ENCODE results near the gene ACIN1.

The ACIN1 gene

DNA sequence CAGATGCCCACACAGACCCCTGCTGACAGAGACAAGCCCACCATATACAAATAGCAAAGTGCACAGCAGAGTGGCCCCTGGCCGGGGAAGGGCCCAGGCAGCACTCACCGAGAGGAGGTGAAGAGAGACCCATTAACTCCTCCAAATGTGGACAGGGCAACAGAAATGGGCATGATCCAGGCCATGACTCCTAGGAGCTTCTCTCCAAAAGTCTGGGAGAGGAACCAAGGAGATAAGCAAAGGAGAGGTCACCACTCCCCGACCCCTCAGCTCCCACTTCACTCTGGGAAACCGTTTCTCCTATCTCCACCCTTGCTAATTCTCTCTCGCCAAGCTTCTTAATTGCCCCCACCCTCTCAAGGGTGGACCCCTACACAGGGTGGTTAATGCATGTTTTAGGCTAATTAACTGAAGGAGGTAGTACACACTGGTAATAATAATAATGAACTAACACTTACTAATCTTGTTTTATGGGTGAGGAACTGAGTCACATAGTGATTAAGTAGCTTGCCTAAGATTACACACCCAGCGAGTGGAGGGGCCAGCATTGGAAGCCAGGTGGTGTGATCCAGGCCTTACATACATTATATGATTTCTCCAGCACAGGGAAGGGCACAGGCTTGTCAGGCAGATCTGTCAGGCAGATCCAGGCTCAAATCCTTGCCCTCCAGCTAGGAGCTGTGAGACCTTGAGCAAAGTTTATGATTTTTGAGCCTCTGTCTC lies 43.0 kb upstream of the ACIN1 start:
- no peaks in the 10 kb centered on the region for H3K9me2 ChIP-seq (replicated peaks; ENCODE audit: insufficient read depth, low read length)
- H3K79me2 ChIP-seq (ENCODE audit: insufficient read depth, low read length), result no peaks in the 10 kb centered on the region
- H3K27ac ChIP-seq (ENCODE audit: low read depth, low read length), result no peak overlapping the region
- H4K20me1 ChIP-seq (ENCODE audit: low read depth, low read length), result no peaks in the 10 kb centered on the region
- H2AFZ ChIP-seq (ENCODE audit: low read depth, low read length, severe bottlenecking), result no peak overlapping the region
- TF ChIP-seq EZH2phosphoT487 (conservative IDR thresholded peaks at IDR 0.05; ENCODE audit: low read length), result no peak
- TF ChIP-seq, protein P1, sequence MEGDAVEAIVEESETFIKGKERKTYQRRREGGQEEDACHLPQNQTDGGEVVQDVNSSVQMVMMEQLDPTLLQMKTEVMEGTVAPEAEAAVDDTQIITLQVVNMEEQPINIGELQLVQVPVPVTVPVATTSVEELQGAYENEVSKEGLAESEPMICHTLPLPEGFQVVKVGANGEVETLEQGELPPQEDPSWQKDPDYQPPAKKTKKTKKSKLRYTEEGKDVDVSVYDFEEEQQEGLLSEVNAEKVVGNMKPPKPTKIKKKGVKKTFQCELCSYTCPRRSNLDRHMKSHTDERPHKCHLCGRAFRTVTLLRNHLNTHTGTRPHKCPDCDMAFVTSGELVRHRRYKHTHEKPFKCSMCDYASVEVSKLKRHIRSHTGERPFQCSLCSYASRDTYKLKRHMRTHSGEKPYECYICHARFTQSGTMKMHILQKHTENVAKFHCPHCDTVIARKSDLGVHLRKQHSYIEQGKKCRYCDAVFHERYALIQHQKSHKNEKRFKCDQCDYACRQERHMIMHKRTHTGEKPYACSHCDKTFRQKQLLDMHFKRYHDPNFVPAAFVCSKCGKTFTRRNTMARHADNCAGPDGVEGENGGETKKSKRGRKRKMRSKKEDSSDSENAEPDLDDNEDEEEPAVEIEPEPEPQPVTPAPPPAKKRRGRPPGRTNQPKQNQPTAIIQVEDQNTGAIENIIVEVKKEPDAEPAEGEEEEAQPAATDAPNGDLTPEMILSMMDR (IDR thresholded peaks at IDR 0.05; ENCODE audit: insufficient read depth, low read length, poor library complexity, severe bottlenecking), result no peak
- H3F3A ChIP-seq (ENCODE audit: insufficient read depth), result no peaks in the 10 kb centered on the region
- no peak overlapping the region for H3K4me3 ChIP-seq (ENCODE audit: insufficient read depth, low read length, poor library complexity, severe bottlenecking)
- H3K9me3 ChIP-seq (ENCODE audit: insufficient read depth, low read length), result no peaks in the 10 kb centered on the region
- H3K4me2 ChIP-seq (ENCODE audit: low read depth, low read length, poor library complexity, severe bottlenecking), result no peak overlapping the region
- H3K27me3 ChIP-seq (ENCODE audit: low read length), result no peaks in the 10 kb centered on the region
- no peaks in the 10 kb centered on the region for H3K36me3 ChIP-seq (ENCODE audit: low read length)
- no peak overlapping the region for H3K9ac ChIP-seq (ENCODE audit: low read length)

DNA sequence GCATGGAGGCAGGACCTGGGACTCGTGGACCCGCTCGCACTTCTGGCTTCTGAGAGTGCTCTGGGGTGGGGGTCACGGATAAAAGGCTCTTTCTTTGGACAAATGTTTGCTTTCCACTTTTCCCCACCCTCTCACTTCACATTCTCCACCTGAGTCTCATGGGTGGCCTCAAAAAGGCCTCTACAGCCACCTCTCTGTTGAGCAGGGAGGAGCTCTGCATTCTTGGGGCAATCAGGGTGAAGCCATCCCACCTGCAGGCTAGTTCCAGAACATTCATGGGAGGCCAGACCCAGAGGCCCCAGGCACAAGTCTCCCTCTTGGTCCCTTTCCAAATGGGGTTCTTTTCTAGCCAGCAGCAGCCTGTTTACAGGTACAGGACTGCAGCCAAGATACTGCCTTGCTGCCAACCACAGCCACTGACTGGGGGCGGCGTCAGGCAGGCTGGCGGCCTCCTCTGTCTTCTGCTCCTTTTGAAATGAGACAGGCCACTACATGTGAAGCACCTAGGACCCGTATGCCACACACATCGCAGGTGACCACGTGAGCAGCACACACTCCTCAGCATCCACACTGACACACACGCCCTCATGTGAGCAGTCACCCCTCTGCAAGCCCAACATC lies 42.4 kb upstream of the ACIN1 start:
- Histone ChIP-seq H4K20me1 (ENCODE audit: low read depth, low read length) (no peaks in the 10 kb centered on the region), H3K4me2 (ENCODE audit: low read depth, low read length, poor library complexity, severe bottlenecking) (no peak overlapping the region), H3K9ac (ENCODE audit: low read length) (no peak overlapping the region), H3K36me3 (ENCODE audit: low read length) (no peaks in the 10 kb centered on the region), H3K9me2 (replicated peaks; ENCODE audit: insufficient read depth, low read length) (no peaks in the 10 kb centered on the region), H3K79me2 (ENCODE audit: insufficient read depth, low read length) (no peaks in the 10 kb centered on the region), H2AFZ (ENCODE audit: low read depth, low read length, severe bottlenecking) (no peak overlapping the region), H3K27ac (ENCODE audit: low read depth, low read length) (no peak overlapping the region), H3K27me3 (ENCODE audit: low read length) (no peaks in the 10 kb centered on the region), H3K4me3 (ENCODE audit: insufficient read depth, low read length, poor library complexity, severe bottlenecking) (no peak overlapping the region), H3K9me3 (ENCODE audit: insufficient read depth, low read length) (no peaks in the 10 kb centered on the region), H3F3A (ENCODE audit: insufficient read depth) (no peaks in the 10 kb centered on the region)
- TF ChIP-seq, protein P1 (IDR thresholded peaks at IDR 0.05; ENCODE audit: insufficient read depth, low read length, poor library complexity, severe bottlenecking), result no peak
- TF ChIP-seq EZH2phosphoT487 (conservative IDR thresholded peaks at IDR 0.05; ENCODE audit: low read length), result no peak

DNA sequence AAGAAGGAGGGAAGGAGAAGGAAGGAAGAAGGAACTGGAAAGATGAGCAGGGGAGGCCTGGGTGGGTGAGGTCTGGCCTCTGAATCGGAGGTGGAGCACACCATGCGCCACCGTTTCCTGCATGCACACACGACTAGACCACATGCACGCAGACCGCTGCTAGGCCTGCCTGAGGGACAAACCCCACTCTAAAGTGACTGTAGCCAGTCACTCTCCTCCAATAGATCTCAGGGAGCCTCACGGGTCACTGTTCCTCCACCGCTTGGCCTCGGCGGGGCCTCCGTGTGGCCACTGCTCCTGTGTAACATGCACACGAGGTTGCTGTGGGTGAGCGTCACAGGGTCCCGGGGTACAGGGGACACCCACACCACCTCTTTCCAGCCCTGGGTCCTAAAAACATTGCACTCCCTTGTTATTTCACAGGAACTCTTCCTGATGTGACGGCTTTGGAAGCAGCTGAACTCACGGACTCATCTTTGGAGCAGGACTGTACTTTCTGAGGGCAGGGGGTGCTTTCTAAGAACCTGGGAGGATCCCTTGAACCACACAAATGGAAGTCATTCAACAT lies 41.7 kb upstream of the ACIN1 start:
- H3K36me3 ChIP-seq (ENCODE audit: low read length), result no peaks in the 10 kb centered on the region
- no peak overlapping the region for H3K4me2 ChIP-seq (ENCODE audit: low read depth, low read length, poor library complexity, severe bottlenecking)
- no peaks in the 10 kb centered on the region for H3F3A ChIP-seq (ENCODE audit: insufficient read depth)
- H3K79me2 ChIP-seq (ENCODE audit: insufficient read depth, low read length), result no peaks in the 10 kb centered on the region
- TF ChIP-seq EZH2phosphoT487 (conservative IDR thresholded peaks at IDR 0.05; ENCODE audit: low read length), result no peak
- TF ChIP-seq, protein P1 (IDR thresholded peaks at IDR 0.05; ENCODE audit: insufficient read depth, low read length, poor library complexity, severe bottlenecking), result no peak
- no peaks in the 10 kb centered on the region for H3K9me3 ChIP-seq (ENCODE audit: insufficient read depth, low read length)
- H4K20me1 ChIP-seq (ENCODE audit: low read depth, low read length), result no peaks in the 10 kb centered on the region
- no peak overlapping the region for H3K27ac ChIP-seq (ENCODE audit: low read depth, low read length)
- H3K9me2 ChIP-seq (replicated peaks; ENCODE audit: insufficient read depth, low read length), result no peaks in the 10 kb centered on the region
- H3K27me3 ChIP-seq (ENCODE audit: low read length), result no peaks in the 10 kb centered on the region
- no peak overlapping the region for H2AFZ ChIP-seq (ENCODE audit: low read depth, low read length, severe bottlenecking)
- H3K4me3 ChIP-seq (ENCODE audit: insufficient read depth, low read length, poor library complexity, severe bottlenecking), result no peak overlapping the region
- no peak overlapping the region for H3K9ac ChIP-seq (ENCODE audit: low read length)
